IMR-90 (cell line): ENCODE data around the gene EXOC6B. TPM values are rescaled to one million over a fixed set of nuclear protein-coding genes. Genes with fewer than 3 reads are reported as not detected.
A peak's percentile ranks its signal among the peaks of the same experiment; 100 is the strongest.

Experiments used
- ATAC-seq: fragments of 200-7000 bp; cut with Tn5 transposase; 2 replicates; pipeline ENCODE4 v1.9.1; 2020; ENCODE audit warnings: low read depth, mild to moderate bottlenecking, moderate library complexity
- BruUV-seq: library from RNA; stranded (reverse); fragments of 400-500 nt; replicated peaks from 2 replicates; lab custom pipeline; 2021; lab: Mats Ljungman, UMichigan
- CTCF ChIA-PET: fragments of 300-600 bp; formaldehyde crosslinking; extraction: SDS; loops from one replicate; lab custom pipeline; 2021; ENCODE audit warnings: antibody characterized with exemption; lab: Yijun Ruan, JAX
- POLR2A ChIA-PET: fragments of 300-600 bp; sonication (Branson Sonifier 250); formaldehyde crosslinking; loops from one replicate; lab custom pipeline; 2022; ENCODE audit warnings: antibody characterized with exemption; ENCODE audit not compliant: unreplicated experiment; lab: Charles Lee
- DNase-seq: peaks from one replicate; pipeline ENCODE4 v3.0.0; 2013
- H2AFZ ChIP-seq: replicated peaks from 2 replicates; pipeline ENCODE3; 2013; ENCODE audit warnings: low read length, mild to moderate bottlenecking; ENCODE audit not compliant: poor library complexity
- H2AK5ac ChIP-seq: 2 replicates; pipeline ENCODE4 v1.6.1; 2013; ENCODE audit warnings: low read depth, low read length, inconsistent platforms
- H2AK9ac ChIP-seq: replicated peaks from 2 replicates; pipeline ENCODE3; 2013; ENCODE audit warnings: mild to moderate bottlenecking, low read depth, low read length, moderate library complexity; ENCODE audit not compliant: poor library complexity
- H2BK120ac ChIP-seq: 2 replicates; pipeline ENCODE4 v1.6.1; 2013; ENCODE audit warnings: low read depth, low read length, inconsistent platforms
- H2BK15ac ChIP-seq: 3 replicates; pipeline ENCODE4 v1.6.1; 2013; ENCODE audit warnings: low read depth, low read length, inconsistent platforms
- H2BK20ac ChIP-seq: 2 replicates; pipeline ENCODE4 v1.6.1; 2013; ENCODE audit warnings: low read depth, mild to moderate bottlenecking, inconsistent platforms, low read length, moderate library complexity
- H2BK5ac ChIP-seq: 2 replicates; pipeline ENCODE4 v1.6.1; 2013; ENCODE audit warnings: mild to moderate bottlenecking, low read depth, low read length, inconsistent platforms; ENCODE audit not compliant: poor library complexity, severe bottlenecking
- H3K14ac ChIP-seq: replicated peaks from 2 replicates; pipeline ENCODE4 v1.6.1; 2013; ENCODE audit warnings: low read depth, low read length, inconsistent platforms
- H3K18ac ChIP-seq: 2 replicates; pipeline ENCODE4 v1.6.1; 2013; ENCODE audit warnings: low read depth, low read length, control low read depth
- H3K23ac ChIP-seq: 2 replicates; pipeline ENCODE4 v1.6.1; 2013; ENCODE audit warnings: low read depth, low read length, inconsistent platforms
- H3K27ac ChIP-seq: 2 replicates; pipeline ENCODE4 v1.5.1; 2013; ENCODE audit warnings: mild to moderate bottlenecking, control low read depth, low read length; ENCODE audit not compliant: insufficient read depth
- H3K27me3 ChIP-seq: 2 replicates; pipeline ENCODE4 v1.6.1; 2013; ENCODE audit warnings: low read length; ENCODE audit not compliant: control insufficient read depth, insufficient read depth
- H3K36me3 ChIP-seq: 2 replicates; pipeline ENCODE4 v1.6.1; 2013; ENCODE audit warnings: low read length, mixed read lengths; ENCODE audit not compliant: control insufficient read depth, insufficient read depth
- H3K4ac ChIP-seq: 2 replicates; pipeline ENCODE4 v1.6.1; 2013; ENCODE audit warnings: low read depth, low read length, inconsistent platforms
- H3K4me1 ChIP-seq: 2 replicates; pipeline ENCODE4 v1.6.1; 2013; ENCODE audit warnings: low read length, mixed read lengths; ENCODE audit not compliant: control insufficient read depth, insufficient read depth
- H3K4me2 ChIP-seq: 2 replicates; pipeline ENCODE4 v1.6.1; 2013; ENCODE audit warnings: low read depth, mild to moderate bottlenecking, control low read depth, low read length, moderate library complexity
- H3K4me3 ChIP-seq: 2 replicates; pipeline ENCODE4 v1.5.1; 2013; ENCODE audit warnings: low read depth, mild to moderate bottlenecking, control low read depth, low read length, moderate library complexity; ENCODE audit not compliant: insufficient read depth
- H3K56ac ChIP-seq: 2 replicates; pipeline ENCODE4 v1.6.1; 2013; ENCODE audit warnings: low read length, inconsistent platforms; ENCODE audit not compliant: insufficient read depth; ENCODE audit errors: extremely low read depth
- H3K79me1 ChIP-seq, 2 experiments: 2 replicates each; pipeline ENCODE4 v1.6.1; 2013; ENCODE audit warnings: low read length in 2 of 2, inconsistent platforms in 1 of 2, low read depth in 1 of 2
- H3K9ac ChIP-seq: 2 replicates; pipeline ENCODE4 v1.6.1; 2013; ENCODE audit warnings: low read depth, low read length, control low read depth
- H3K9me1 ChIP-seq: 2 replicates; pipeline ENCODE4 v1.6.1; 2013; ENCODE audit warnings: low read length, inconsistent platforms; ENCODE audit not compliant: insufficient read depth
- H3K9me3 ChIP-seq: 2 replicates; pipeline ENCODE4 v1.6.1; 2013; ENCODE audit warnings: low read length; ENCODE audit not compliant: control insufficient read depth, insufficient read depth
- H4K20me1 ChIP-seq: 2 replicates; pipeline ENCODE4 v1.6.1; 2013; ENCODE audit warnings: low read length, inconsistent platforms; ENCODE audit not compliant: insufficient read depth
- H4K5ac ChIP-seq: 2 replicates; pipeline ENCODE4 v1.6.1; 2013; ENCODE audit warnings: mild to moderate bottlenecking, low read depth, low read length, control low read depth
- H4K8ac ChIP-seq, 2 experiments: 2 replicates each; pipeline ENCODE4 v1.6.1; 2013; ENCODE audit warnings: low read depth in 2 of 2, low read length in 2 of 2, control low read depth in 1 of 2, inconsistent platforms in 1 of 2
- H4K91ac ChIP-seq: 2 replicates; pipeline ENCODE4 v1.6.1; 2013; ENCODE audit warnings: low read depth, low read length, inconsistent platforms; ENCODE audit not compliant: insufficient read depth
- BHLHE40 ChIP-seq: fragments of 150-350 bp; IDR thresholded peaks from 2 replicates; pipeline ENCODE4 v1.6.1; 2016; ENCODE audit warnings: mild to moderate bottlenecking, low read depth, low read length
- CEBPB ChIP-seq: IDR thresholded peaks from 2 replicates; pipeline ENCODE4 v1.6.1; 2012; ENCODE audit warnings: low read depth, low read length, improper control_type of control experiment
- CHD1 ChIP-seq: IDR thresholded peaks from 2 replicates; pipeline ENCODE4 v1.6.1; 2012; ENCODE audit warnings: low read depth, low read length, improper control_type of control experiment
- FOS ChIP-seq: fragments of 150-350 bp; IDR thresholded peaks from 2 replicates; pipeline ENCODE4 v1.6.1; 2016; ENCODE audit warnings: low read depth, low read length
- MAFK ChIP-seq: IDR thresholded peaks from 2 replicates; pipeline ENCODE4 v1.6.1; 2012; ENCODE audit warnings: low read depth, low read length, improper control_type of control experiment
- MAZ ChIP-seq: IDR thresholded peaks from 2 replicates; pipeline ENCODE4 v1.6.1; 2012; ENCODE audit warnings: low read depth, mild to moderate bottlenecking, low read length, improper control_type of control experiment, moderate library complexity, borderline replicate concordance
- MXI1 ChIP-seq: IDR thresholded peaks from 2 replicates; pipeline ENCODE4 v1.6.1; 2012; ENCODE audit warnings: low read depth, mild to moderate bottlenecking, low read length, moderate library complexity, borderline replicate concordance
- NFE2L2 ChIP-seq: fragments of 150-350 bp; IDR thresholded peaks from 2 replicates; pipeline ENCODE4 v1.6.1; 2016; ENCODE audit warnings: low read depth, mild to moderate bottlenecking, low read length
- POLR2A ChIP-seq: IDR thresholded peaks from 2 replicates; pipeline ENCODE4 v1.6.1; 2012; ENCODE audit warnings: mild to moderate bottlenecking, low read depth, low read length
- RAD21 ChIP-seq: IDR thresholded peaks from 2 replicates; pipeline ENCODE4 v1.6.1; 2012; ENCODE audit warnings: low read length, improper control_type of control experiment
- RCOR1 ChIP-seq: IDR thresholded peaks from 2 replicates; pipeline ENCODE4 v1.6.1; 2012; ENCODE audit warnings: mild to moderate bottlenecking, low read length, improper control_type of control experiment; ENCODE audit not compliant: insufficient replicate concordance
- RFX5 ChIP-seq: IDR thresholded peaks from 2 replicates; pipeline ENCODE4 v1.8.0; 2012; ENCODE audit warnings: low read depth, mild to moderate bottlenecking, low read length, moderate library complexity
- SMC3 ChIP-seq: fragments of 150-350 bp; IDR thresholded peaks from 2 replicates; pipeline ENCODE4 v1.6.1; 2016; ENCODE audit warnings: low read depth, mild to moderate bottlenecking, antibody characterized with exemption, low read length, moderate library complexity
- USF2 ChIP-seq: fragments of 150-350 bp; IDR thresholded peaks from 2 replicates; pipeline ENCODE4 v1.6.1; 2017; ENCODE audit warnings: mild to moderate bottlenecking, antibody characterized with exemption, low read length, low read depth
- WGBS, 2 experiments: methylation state at CpG; one replicate each; pipeline versions ENCODE4 v1.1.5 to v1.1.7; 2013; ENCODE audit warnings: missing lambda C conversion rate in 2 of 2; ENCODE audit not compliant: insufficient read length in 1 of 2; ENCODE audit errors: extremely low coverage in 2 of 2; 5-methylcytosine and 5-hydroxymethylcytosine counted together
- dilution Hi-C: fragments of 300-500 bp; cut with HindIII; formaldehyde crosslinking; loops from one replicate; pipeline ENCODE4 v1.14.3; 2018; ENCODE audit warnings: low sequenced_read_pairs; ENCODE audit not compliant: unreplicated experiment
- in situ Hi-C: fragments of 300-500 bp; cut with MboI; formaldehyde crosslinking; loops from 3 replicates; pipeline ENCODE4 v1.14.3; 2019; ENCODE audit warnings: low sequenced_read_pairs, inconsistent platforms, mixed read lengths
- intact Hi-C: fragments of 100-400 bp; cut with micrococcal nuclease; formaldehyde crosslinking; loops from 2 replicates; pipeline ENCODE4 v1.10.0; 2022
- polyA plus RNA-seq, 3 experiments: library from polyadenylated mRNA; depleted of rRNA; stranded (reverse); fragments of >200 nt; gene quantifications; 2 replicates each; pipeline ENCODE4 v1.2.3, GENCODE V29; 2012; ENCODE audit warnings: low replicate concordance in 1 of 3
- total RNA-seq: library from RNA; depleted of rRNA; stranded (reverse); fragments of >200 nt; gene quantifications from 2 replicates; pipeline ENCODE4 v1.2.3, GENCODE V29; 2012
- TF ChIP-seq, protein P1 (sequence below): fragments of 150-350 bp; IDR thresholded peaks from 2 replicates; pipeline ENCODE4 v1.6.1; 2016; ENCODE audit warnings: low read depth, mild to moderate bottlenecking, low read length, moderate library complexity, borderline replicate concordance
- TF ChIP-seq, protein P2 (sequence below): conservative IDR thresholded peaks from 2 replicates; pipeline ENCODE4 v1.5.1; 2012; ENCODE audit warnings: mild to moderate bottlenecking, low read depth, low read length, improper control_type of control experiment

Gene EXOC6B
- total and polyA plus RNA-seq, 2 of the 4 experiments (the other 2 are of a cell fraction), result 10.2 to 29.4 TPM

DNA sequence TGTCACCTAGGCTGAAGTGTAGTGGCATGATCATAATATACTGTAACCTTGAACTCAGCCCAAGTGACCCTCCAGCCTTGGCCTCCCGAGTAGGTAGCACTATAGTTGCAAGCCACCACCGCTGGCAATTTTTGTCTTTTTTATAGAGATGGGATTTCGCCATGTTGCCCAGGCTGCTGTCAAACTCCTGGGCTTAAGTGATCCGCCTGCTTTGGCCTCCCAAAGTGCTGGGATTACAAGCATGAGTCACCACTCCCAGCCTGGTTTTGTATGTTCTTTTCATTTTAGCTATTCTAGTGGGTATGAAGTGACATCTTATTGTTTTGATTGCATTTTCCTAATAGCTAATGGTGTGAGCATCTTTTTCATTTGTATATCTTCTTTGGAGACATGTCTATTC, 11.3 kb upstream of the EXOC6B start:
- in situ Hi-C loops, result no loop called here
- no peak overlapping the region for H2BK15ac ChIP-seq
- no peak overlapping the region for H2AK9ac ChIP-seq
- dilution Hi-C loops, result no loop called here
- POLR2A ChIA-PET, result no interaction called here
- H3K14ac ChIP-seq, result no peak overlapping the region
- no peaks in the 10 kb centered on the region for H4K20me1 ChIP-seq
- no peak overlapping the region for H3K56ac ChIP-seq
- no peak overlapping the region for H2BK120ac ChIP-seq
- no TSS peak for BruUV-seq
- H3K18ac ChIP-seq, result no peak overlapping the region
- ATAC-seq, result peak; percentile 59; the same call in 1 of the 2 replicates
- CTCF ChIA-PET, result interaction anchor here (0.7 kb wide), 1 partner anchor 26 kb away, joined by 4 read pairs; no protein-coding TSS in a partner anchor
- no CpG with 5 or more reads among the region's 4 CpGs for WGBS, 2 experiments
- no peak overlapping the region for H4K5ac ChIP-seq
- H3K27ac ChIP-seq, result no peak overlapping the region
- no peak overlapping the region for H3K4me3 ChIP-seq
- no peak overlapping the region for H2AK5ac ChIP-seq
- H3K9ac ChIP-seq, result no peak overlapping the region
- no peak overlapping the region for H4K8ac ChIP-seq
- no peaks in the 10 kb centered on the region for H3K9me1 ChIP-seq
- TF ChIP-seq, protein P1, sequence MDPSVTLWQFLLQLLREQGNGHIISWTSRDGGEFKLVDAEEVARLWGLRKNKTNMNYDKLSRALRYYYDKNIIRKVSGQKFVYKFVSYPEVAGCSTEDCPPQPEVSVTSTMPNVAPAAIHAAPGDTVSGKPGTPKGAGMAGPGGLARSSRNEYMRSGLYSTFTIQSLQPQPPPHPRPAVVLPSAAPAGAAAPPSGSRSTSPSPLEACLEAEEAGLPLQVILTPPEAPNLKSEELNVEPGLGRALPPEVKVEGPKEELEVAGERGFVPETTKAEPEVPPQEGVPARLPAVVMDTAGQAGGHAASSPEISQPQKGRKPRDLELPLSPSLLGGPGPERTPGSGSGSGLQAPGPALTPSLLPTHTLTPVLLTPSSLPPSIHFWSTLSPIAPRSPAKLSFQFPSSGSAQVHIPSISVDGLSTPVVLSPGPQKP, result no peak
- no peak for TF ChIP-seq POLR2A
- no peak for TF ChIP-seq SMC3
- TF ChIP-seq USF2, result no peak
- TF ChIP-seq MAZ, result no peak
- TF ChIP-seq, protein P2, sequence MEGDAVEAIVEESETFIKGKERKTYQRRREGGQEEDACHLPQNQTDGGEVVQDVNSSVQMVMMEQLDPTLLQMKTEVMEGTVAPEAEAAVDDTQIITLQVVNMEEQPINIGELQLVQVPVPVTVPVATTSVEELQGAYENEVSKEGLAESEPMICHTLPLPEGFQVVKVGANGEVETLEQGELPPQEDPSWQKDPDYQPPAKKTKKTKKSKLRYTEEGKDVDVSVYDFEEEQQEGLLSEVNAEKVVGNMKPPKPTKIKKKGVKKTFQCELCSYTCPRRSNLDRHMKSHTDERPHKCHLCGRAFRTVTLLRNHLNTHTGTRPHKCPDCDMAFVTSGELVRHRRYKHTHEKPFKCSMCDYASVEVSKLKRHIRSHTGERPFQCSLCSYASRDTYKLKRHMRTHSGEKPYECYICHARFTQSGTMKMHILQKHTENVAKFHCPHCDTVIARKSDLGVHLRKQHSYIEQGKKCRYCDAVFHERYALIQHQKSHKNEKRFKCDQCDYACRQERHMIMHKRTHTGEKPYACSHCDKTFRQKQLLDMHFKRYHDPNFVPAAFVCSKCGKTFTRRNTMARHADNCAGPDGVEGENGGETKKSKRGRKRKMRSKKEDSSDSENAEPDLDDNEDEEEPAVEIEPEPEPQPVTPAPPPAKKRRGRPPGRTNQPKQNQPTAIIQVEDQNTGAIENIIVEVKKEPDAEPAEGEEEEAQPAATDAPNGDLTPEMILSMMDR, result no peak
- TF ChIP-seq RFX5, result no peak
- no peak for TF ChIP-seq MXI1
- no peak for TF ChIP-seq NFE2L2
- no peak for TF ChIP-seq BHLHE40
- TF ChIP-seq CEBPB, result no peak
- no peak for TF ChIP-seq RAD21
- no peak for TF ChIP-seq MAFK
- TF ChIP-seq FOS, result no peak; the same call in 1 of the 2 replicates
- TF ChIP-seq CHD1, result no peak
- TF ChIP-seq RCOR1, result no peak
- peaks cover 28% of the 10 kb centered on the region for H3K27me3 ChIP-seq
- DNase-seq, result peak; percentile 41
- no peak overlapping the region for H4K91ac ChIP-seq
- H2BK5ac ChIP-seq, result no peak overlapping the region
- H3K79me1 ChIP-seq, result no peaks in the 10 kb centered on the region
- intact Hi-C loops, result no loop called here
- H3K36me3 ChIP-seq, result no peaks in the 10 kb centered on the region
- no peaks in the 10 kb centered on the region for H3K4me1 ChIP-seq
- H2BK20ac ChIP-seq, result no peak overlapping the region
- 0 out of 2 replicates have a peak, but pooled peaks cover 1% of the 10 kb centered on the region for H3K9me3 ChIP-seq
- H3K4ac ChIP-seq, result no peak overlapping the region
- no peak overlapping the region for H3K4me2 ChIP-seq
- H2AFZ ChIP-seq, result no peak overlapping the region
- H3K23ac ChIP-seq, result no peak overlapping the region
